ENCODE measurements around the gene THADA.

The THADA gene

GRCh38 chr2:43230951-43231827 lies 364.6 kb downstream of the THADA start:
- H3K4me3 ChIP-seq (ENCODE audit: low read length), result no peak overlapping the region
- TF ChIP-seq, protein P1, sequence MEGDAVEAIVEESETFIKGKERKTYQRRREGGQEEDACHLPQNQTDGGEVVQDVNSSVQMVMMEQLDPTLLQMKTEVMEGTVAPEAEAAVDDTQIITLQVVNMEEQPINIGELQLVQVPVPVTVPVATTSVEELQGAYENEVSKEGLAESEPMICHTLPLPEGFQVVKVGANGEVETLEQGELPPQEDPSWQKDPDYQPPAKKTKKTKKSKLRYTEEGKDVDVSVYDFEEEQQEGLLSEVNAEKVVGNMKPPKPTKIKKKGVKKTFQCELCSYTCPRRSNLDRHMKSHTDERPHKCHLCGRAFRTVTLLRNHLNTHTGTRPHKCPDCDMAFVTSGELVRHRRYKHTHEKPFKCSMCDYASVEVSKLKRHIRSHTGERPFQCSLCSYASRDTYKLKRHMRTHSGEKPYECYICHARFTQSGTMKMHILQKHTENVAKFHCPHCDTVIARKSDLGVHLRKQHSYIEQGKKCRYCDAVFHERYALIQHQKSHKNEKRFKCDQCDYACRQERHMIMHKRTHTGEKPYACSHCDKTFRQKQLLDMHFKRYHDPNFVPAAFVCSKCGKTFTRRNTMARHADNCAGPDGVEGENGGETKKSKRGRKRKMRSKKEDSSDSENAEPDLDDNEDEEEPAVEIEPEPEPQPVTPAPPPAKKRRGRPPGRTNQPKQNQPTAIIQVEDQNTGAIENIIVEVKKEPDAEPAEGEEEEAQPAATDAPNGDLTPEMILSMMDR (conservative IDR thresholded peaks at IDR 0.05; ENCODE audit: low read length), result no peak
- no peak for DNase-seq (ENCODE audit: low read depth)

- DNase-seq (ENCODE audit: low read depth), result no peak
- TF ChIP-seq, protein P1 (conservative IDR thresholded peaks at IDR 0.05; ENCODE audit: low read length), result no peak
- H3K4me3 ChIP-seq (ENCODE audit: low read length), result no peak overlapping the region
Measured at GRCh38 chr2:43230351-43230885, 365.4 kb downstream of the THADA start.

DNA sequence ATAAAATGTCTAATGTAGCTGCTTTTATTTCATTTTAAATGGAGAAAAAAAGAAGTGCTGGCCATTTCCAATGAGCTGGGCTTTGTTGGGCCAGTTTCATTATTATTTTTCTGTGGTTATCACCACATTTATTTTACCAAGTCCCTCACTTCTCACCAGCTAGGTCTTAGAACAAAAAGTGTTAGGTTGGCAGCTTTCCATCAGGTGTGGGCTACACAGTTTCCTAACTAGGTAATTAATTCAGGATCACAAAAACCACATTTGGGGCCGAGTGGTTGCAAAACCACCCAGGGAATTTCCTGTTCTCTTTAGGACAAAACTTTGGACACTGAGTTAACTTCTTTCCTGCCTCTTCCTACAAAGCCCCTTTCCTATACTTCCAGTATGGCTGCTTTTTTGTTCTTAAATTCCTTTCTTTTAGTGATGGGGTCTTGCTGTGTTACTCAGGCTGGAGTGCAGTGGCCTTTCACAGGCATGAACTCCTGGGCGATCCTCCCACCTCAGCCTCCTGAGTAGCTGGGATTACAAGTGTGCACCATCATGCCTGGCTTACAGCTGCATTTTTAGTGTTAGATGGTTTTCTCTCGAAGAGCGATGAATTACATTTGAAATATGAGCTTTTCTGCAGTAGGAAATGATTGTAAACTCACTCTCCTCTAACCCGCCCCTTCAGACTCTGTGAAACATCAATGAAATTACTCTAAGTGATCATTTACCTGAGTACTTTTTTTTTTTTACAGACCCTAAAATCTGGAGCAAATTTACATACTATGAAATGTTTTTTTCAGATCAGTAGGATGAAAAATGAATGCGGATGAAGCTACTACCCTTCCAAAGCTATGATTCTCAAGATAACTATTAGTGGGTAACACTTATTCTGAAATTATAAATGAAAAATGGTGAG lies 366.8 kb downstream of the THADA start:
- H3K4me3 ChIP-seq (ENCODE audit: low read length), result no peak overlapping the region

DNA sequence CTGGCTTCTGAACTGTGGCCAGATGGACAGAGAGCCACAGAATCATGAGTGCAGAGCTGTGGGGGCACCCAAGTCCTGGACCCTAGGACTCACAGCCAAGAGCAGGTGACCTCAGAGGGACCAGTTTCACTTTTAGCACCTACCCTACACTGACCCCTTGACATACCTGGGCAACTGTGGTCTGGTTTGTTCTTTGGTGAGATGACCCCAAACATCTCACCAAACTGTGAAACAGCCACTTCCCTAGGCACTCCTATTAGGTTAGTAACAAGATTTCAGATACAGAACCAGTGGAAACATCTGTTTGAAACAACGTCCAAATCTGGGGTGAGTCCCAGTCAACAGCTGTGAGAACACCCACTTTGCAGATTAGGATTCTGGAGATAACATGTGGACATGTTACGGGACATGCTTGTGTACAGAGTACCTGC lies 367.5 kb downstream of the THADA start:
- DNase-seq (ENCODE audit: low read depth), result no peak
- no peak overlapping the region for H3K4me3 ChIP-seq (ENCODE audit: low read length)
- TF ChIP-seq, protein P1 (conservative IDR thresholded peaks at IDR 0.05; ENCODE audit: low read length), result no peak

More for the DNA sequence above, 366.8 kb downstream of the THADA start:
- TF ChIP-seq, protein P1 (conservative IDR thresholded peaks at IDR 0.05; ENCODE audit: low read length), result no peak
- DNase-seq (ENCODE audit: low read depth), result peak; percentile 25

GRCh38 chr2:43227830-43228281 lies 368.0 kb downstream of the THADA start:
- TF ChIP-seq, protein P1 (conservative IDR thresholded peaks at IDR 0.05; ENCODE audit: low read length), result peak; percentile 50
- peak overlapping the region; percentile 80 for H3K4me3 ChIP-seq (ENCODE audit: low read length)
- DNase-seq (ENCODE audit: low read depth), result no peak

GRCh38 chr2:43226955-43227829 lies 368.6 kb downstream of the THADA start:
- peak overlapping the region; percentile 80 for H3K4me3 ChIP-seq (ENCODE audit: low read length)
- peak; percentile 74 for DNase-seq (ENCODE audit: low read depth)
- TF ChIP-seq, protein P1 (conservative IDR thresholded peaks at IDR 0.05; ENCODE audit: low read length), result no peak

Data from AG10803 (cell line).